Parathyroid adenoma (tissue), 2 donors: ENCODE results near the gene PKP1.

Source experiments
- H2AFZ ChIP-seq: fragments of 300-600 bp; sonication (generic); one replicate; pipeline ENCODE4 v1.7.0; 2017; ENCODE audit warnings: antibody characterized with exemption, mild to moderate bottlenecking
- H3K27ac ChIP-seq: fragments of 300-600 bp; sonication (generic); one replicate; pipeline ENCODE4 v1.7.0; 2017
- H3K27me3 ChIP-seq: fragments of 300-600 bp; sonication (generic); one replicate; pipeline ENCODE4 v1.7.0; 2017; ENCODE audit warnings: low read length; ENCODE audit not compliant: control insufficient read depth, insufficient read depth
- H3K36me3 ChIP-seq: fragments of 300-600 bp; sonication (generic); one replicate; pipeline ENCODE4 v1.7.0; 2017; ENCODE audit warnings: low read length; ENCODE audit not compliant: control insufficient read depth, insufficient read depth
- H3K4me1 ChIP-seq: fragments of 300-600 bp; sonication (generic); one replicate; pipeline ENCODE4 v1.7.0; 2017; ENCODE audit warnings: control low read depth
- H3K4me2 ChIP-seq: fragments of 300-600 bp; sonication (generic); one replicate; pipeline ENCODE4 v1.7.0; 2017; ENCODE audit warnings: low read length
- H3K4me3 ChIP-seq: fragments of 300-600 bp; sonication (generic); one replicate; pipeline ENCODE4 v1.7.0; 2017; ENCODE audit warnings: low read depth, low read length
- H3K79me2 ChIP-seq: fragments of 300-600 bp; sonication (generic); one replicate; pipeline ENCODE4 v1.7.0; 2017; ENCODE audit warnings: control low read depth
- H3K9ac ChIP-seq: fragments of 300-600 bp; sonication (generic); one replicate; pipeline ENCODE4 v1.7.0; 2017; ENCODE audit warnings: mild to moderate bottlenecking
- H3K9me3 ChIP-seq: fragments of 300-600 bp; sonication (generic); one replicate; pipeline ENCODE4 v1.7.0; 2017; ENCODE audit warnings: low read length; ENCODE audit not compliant: control insufficient read depth
- TF ChIP-seq, protein P1 (sequence below): fragments of 300-600 bp; sonication (generic); IDR thresholded peaks from one replicate; pipeline ENCODE4 v1.7.0; 2017; ENCODE audit warnings: antibody characterized with exemption, mild to moderate bottlenecking
- donor health status: primary hyperparathyroidism.

The PKP1 gene

DNA sequence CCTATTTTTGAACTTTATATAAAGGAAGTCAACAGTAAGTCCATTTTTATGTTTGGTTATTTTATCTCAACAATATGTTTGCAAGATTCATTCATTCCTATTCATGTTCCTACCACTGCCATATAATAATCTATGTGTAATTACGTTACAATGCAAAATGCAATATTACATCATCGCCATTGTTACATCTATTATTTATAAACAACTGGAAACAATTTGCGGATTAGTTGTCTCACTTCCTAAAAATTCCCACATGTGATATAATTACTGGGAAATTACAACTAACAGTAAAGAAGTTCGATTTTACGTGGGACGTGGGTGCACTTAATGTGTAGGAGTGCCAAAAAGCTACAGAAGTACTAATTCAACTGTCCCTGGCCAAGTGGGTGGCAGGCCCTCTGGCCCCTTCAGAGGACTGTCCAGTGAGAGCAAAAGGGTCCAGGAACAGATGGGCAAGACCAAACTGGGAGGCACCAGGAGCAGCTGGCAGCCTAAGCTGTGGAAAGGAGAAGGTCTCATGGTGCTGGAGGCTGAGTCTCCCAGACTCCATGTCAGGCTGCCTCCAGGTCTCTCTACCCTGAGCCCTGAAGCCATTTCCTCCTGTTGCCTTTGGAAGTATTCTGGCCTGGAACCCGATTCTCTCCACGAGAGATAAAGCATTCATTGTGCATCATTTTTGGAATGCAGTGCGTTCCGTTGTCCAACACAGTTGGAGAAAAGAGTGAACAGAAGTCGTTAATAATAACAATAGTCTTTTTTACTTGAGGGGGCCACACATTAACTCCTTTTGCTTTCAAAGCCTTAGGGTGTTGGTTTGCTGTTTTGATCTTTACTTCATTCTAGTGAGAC is 51.2 kb downstream of the PKP1 start:
- no peaks in the 10 kb centered on the region for H3K36me3 ChIP-seq
- no peak overlapping the region for H3K4me3 ChIP-seq
- H3K9ac ChIP-seq, result no peak overlapping the region
- no peaks in the 10 kb centered on the region for H3K4me1 ChIP-seq
- TF ChIP-seq, protein P1, sequence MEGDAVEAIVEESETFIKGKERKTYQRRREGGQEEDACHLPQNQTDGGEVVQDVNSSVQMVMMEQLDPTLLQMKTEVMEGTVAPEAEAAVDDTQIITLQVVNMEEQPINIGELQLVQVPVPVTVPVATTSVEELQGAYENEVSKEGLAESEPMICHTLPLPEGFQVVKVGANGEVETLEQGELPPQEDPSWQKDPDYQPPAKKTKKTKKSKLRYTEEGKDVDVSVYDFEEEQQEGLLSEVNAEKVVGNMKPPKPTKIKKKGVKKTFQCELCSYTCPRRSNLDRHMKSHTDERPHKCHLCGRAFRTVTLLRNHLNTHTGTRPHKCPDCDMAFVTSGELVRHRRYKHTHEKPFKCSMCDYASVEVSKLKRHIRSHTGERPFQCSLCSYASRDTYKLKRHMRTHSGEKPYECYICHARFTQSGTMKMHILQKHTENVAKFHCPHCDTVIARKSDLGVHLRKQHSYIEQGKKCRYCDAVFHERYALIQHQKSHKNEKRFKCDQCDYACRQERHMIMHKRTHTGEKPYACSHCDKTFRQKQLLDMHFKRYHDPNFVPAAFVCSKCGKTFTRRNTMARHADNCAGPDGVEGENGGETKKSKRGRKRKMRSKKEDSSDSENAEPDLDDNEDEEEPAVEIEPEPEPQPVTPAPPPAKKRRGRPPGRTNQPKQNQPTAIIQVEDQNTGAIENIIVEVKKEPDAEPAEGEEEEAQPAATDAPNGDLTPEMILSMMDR, result no peak
- no peaks in the 10 kb centered on the region for H3K27me3 ChIP-seq
- H2AFZ ChIP-seq, result no peak overlapping the region
- H3K4me2 ChIP-seq, result no peak overlapping the region
- H3K27ac ChIP-seq, result no peak overlapping the region
- H3K79me2 ChIP-seq, result no peaks in the 10 kb centered on the region
- no peaks in the 10 kb centered on the region for H3K9me3 ChIP-seq

DNA sequence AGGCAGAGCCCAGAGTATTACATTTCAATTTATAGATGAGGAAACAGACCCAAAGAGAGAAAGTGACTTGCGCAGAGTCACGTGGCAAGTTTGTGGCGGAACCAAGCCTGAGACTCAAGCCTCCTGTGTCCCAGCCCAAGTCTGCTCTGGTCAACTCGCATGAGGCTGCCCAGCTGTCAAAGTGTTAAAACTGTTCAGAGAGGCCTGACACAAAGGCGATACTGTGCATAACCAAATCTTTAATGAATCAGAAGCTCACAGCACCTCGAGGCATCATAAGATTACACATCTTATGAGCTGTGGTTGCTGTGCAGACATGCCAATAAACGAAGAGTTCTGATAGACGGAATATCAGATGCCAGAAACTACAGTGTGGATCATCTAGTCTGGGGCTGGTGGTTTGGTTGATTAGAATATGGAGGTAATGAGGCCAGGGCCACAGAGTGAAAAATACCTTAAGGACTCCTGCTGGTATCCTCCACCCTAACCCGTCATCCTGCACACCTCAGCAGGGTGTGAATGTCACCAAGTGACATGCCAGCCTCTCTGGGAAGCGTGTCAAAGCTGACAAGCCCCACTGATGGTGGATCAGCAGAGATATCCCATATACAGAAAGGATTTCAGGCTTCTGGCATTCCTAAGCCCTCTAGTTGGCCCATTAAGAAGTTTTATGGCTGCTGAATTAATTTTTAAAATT is 52.0 kb downstream of the PKP1 start:
- no peak overlapping the region for H3K27ac ChIP-seq

DNA sequence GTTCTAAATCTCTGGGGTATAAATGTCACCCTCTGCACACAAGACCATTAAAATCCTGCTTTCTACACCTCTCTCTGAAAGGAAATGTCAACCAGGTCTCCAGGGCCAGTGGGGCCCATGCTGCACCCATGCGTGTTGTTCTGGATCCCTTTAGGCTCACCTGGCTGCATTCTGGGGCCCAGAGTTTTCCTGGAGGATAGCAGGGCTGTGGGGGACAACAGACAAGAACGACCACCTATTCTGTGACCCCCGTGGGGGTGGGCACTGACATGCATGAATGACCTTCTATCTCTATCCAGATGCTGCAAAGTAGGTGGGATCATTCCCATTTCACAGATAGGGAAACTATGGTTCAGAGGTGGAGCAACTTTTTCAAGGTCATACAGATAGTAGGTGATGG is 52.6 kb downstream of the PKP1 start:
- Histone ChIP-seq H3K79me2 (no peaks in the 10 kb centered on the region), H3K9ac (no peak overlapping the region), H3K27me3 (no peaks in the 10 kb centered on the region), H3K4me3 (no peak overlapping the region), H3K4me1 (no peaks in the 10 kb centered on the region), H2AFZ (no peak overlapping the region), H3K36me3 (no peaks in the 10 kb centered on the region), H3K4me2 (no peak overlapping the region), H3K27ac (no peak overlapping the region), H3K9me3 (no peaks in the 10 kb centered on the region)
- TF ChIP-seq, protein P1, result no peak

More for the DNA sequence above, 52.0 kb downstream of the PKP1 start:
- H3K79me2 ChIP-seq, result no peaks in the 10 kb centered on the region
- no peak overlapping the region for H2AFZ ChIP-seq
- H3K9ac ChIP-seq, result no peak overlapping the region
- no peaks in the 10 kb centered on the region for H3K9me3 ChIP-seq
- TF ChIP-seq, protein P1, result no peak
- no peaks in the 10 kb centered on the region for H3K4me1 ChIP-seq
- H3K36me3 ChIP-seq, result no peaks in the 10 kb centered on the region
- no peaks in the 10 kb centered on the region for H3K27me3 ChIP-seq
- no peak overlapping the region for H3K4me3 ChIP-seq
- H3K4me2 ChIP-seq, result no peak overlapping the region

DNA sequence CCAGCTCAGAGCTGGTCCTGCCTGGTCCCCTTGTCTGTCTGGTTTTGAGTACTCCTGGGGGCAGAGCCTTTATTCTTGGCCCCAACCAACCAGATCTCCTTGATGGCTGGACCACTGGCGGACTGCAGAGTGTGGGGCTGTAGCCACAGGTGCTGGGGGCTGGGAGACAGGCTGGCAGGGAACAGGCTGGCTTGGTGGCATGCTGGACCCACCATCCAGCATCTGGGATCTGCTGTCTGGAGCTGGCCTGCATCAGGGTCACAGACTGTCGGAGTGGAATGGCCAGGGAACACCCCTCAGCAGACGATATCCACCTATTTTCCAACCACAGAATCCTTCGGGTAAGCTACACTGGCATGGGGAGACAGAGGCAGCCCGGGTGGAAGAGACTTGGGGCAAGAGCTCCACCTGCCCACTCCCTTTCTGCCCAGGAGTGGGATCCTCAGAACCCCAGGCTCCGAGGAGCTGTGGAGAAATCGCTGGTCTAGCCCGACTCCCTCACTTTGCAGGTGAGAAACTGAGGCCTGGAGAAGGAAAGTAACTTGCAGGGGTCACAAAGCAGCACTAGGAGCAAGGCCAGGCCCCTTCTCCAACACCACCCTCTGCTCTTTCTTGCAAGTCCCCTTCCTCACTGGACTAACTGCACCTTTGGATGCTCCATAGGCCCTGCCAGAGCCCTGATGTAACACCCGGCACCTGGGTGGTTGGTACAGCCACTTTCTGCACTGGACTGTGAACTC is 53.6 kb downstream of the PKP1 start:
- Histone ChIP-seq H3K79me2 (no peaks in the 10 kb centered on the region), H3K9me3 (no peaks in the 10 kb centered on the region), H3K4me1 (no peaks in the 10 kb centered on the region), H3K27ac (no peak overlapping the region), H3K4me2 (no peak overlapping the region), H2AFZ (no peak overlapping the region), H3K27me3 (no peaks in the 10 kb centered on the region), H3K36me3 (no peaks in the 10 kb centered on the region), H3K4me3 (no peak overlapping the region), H3K9ac (no peak overlapping the region)
- TF ChIP-seq, protein P1, result no peak
